Measurements from ENCODE around the gene RNF126. TPM values are rescaled to one million over a fixed set of nuclear protein-coding genes. Genes with fewer than 3 reads are reported as not detected.

RNF126 gene
- polyA plus RNA-seq, 1 experiment, result 2.7 TPM

DNA sequence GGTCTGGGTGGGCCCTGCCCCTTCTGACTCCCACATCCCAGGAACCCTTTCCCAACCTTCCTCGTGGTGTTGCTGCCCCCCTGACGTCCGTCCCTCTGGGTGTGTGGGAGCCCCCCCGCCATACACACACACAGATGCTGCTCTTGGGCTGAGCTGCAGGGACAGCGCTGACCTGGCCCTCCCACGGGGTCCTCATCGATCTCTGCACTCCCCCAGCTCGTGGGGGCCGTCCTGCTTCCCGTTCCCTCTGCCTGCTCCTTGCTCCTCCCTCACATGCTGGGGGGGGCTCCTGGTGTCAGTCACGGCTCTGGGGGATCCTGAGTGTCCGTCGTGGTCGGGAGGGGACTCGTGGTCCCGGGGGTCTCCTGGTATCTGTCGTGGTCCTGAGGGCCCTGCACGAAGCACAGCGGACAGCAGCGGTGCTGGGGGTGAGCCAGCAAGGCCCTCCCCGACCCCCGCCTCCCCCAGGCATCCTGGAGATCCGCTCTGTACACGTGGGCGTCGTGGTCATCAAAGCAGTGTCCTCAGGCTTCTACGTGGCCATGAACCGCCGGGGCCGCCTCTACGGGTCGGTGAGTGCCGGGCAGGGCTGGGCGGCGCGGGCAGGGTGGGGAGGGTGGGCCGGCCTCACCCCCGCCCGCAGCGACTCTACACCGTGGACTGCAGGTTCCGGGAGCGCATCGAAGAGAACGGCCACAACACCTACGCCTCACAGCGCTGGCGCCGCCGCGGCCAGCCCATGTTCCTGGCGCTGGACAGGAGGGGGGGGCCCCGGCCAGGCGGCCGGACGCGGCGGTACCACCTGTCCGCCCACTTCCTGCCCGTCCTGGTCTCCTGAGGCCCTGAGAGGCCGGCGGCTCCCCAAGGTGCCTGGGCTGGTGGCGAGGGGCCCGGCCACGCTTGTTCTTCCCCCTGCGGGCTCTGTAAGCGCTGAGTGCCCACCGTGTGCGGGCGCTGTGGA lies 20.0 kb downstream of the RNF126 start:
- DNase-seq (ENCODE audit: low read depth), result no peak
- POLR2A ChIA-PET, result no interaction called here
- H3K4me3 ChIP-seq (ENCODE audit: low read depth, low read length), result no peak overlapping the region
- CTCF ChIA-PET, result interaction anchor here (0.7 kb wide), 1 partner anchor 33 kb away, joined by 4 read pairs; no protein-coding TSS in a partner anchor
- no peaks in the 10 kb centered on the region for H3K27me3 ChIP-seq (ENCODE audit: control insufficient read depth, insufficient read depth, low read length)
- TF ChIP-seq, protein P1, sequence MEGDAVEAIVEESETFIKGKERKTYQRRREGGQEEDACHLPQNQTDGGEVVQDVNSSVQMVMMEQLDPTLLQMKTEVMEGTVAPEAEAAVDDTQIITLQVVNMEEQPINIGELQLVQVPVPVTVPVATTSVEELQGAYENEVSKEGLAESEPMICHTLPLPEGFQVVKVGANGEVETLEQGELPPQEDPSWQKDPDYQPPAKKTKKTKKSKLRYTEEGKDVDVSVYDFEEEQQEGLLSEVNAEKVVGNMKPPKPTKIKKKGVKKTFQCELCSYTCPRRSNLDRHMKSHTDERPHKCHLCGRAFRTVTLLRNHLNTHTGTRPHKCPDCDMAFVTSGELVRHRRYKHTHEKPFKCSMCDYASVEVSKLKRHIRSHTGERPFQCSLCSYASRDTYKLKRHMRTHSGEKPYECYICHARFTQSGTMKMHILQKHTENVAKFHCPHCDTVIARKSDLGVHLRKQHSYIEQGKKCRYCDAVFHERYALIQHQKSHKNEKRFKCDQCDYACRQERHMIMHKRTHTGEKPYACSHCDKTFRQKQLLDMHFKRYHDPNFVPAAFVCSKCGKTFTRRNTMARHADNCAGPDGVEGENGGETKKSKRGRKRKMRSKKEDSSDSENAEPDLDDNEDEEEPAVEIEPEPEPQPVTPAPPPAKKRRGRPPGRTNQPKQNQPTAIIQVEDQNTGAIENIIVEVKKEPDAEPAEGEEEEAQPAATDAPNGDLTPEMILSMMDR (IDR thresholded peaks at IDR 0.05; ENCODE audit: insufficient read depth, low read depth, low read length), result no peak
- H3K36me3 ChIP-seq (ENCODE audit: control insufficient read depth, insufficient read depth, low read length), result peaks cover 16% of the 10 kb centered on the region

DNA sequence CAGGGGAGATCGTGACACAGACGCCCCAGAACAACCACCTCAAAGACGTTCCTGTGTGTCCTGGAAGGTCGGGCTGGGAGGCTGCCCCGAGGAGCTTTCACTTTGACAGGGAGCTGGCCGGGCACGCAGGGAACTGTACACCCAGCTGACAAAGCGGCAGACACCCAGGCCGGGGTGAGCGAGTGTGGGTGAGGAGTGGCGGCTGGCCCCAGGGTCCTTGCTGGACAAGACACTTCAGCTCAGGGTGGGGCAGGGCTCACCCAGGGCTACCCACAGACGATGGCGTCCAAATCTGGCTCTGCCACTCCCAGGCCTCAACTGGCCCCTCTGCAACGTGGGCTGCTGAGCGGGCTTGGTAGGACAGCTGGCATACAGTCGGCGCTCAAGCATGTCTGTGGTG lies 21.3 kb downstream of the RNF126 start:
- no peak overlapping the region for H3K4me3 ChIP-seq (ENCODE audit: low read depth, low read length)
- no peaks in the 10 kb centered on the region for H3K27me3 ChIP-seq (ENCODE audit: control insufficient read depth, insufficient read depth, low read length)
- TF ChIP-seq, protein P1 (IDR thresholded peaks at IDR 0.05; ENCODE audit: insufficient read depth, low read depth, low read length), result no peak
- ChIA-PET POLR2A (no interaction called here), CTCF (no interaction called here)
- DNase-seq (ENCODE audit: low read depth), result no peak
- H3K36me3 ChIP-seq (ENCODE audit: control insufficient read depth, insufficient read depth, low read length), result peaks cover 6% of the 10 kb centered on the region

GRCh38 chr19:640606-641189 lies 22.3 kb downstream of the RNF126 start:
- POLR2A ChIA-PET, result no interaction called here
- TF ChIP-seq, protein P1 (IDR thresholded peaks at IDR 0.05; ENCODE audit: insufficient read depth, low read depth, low read length), result no peak
- DNase-seq (ENCODE audit: low read depth), result no peak

DNA sequence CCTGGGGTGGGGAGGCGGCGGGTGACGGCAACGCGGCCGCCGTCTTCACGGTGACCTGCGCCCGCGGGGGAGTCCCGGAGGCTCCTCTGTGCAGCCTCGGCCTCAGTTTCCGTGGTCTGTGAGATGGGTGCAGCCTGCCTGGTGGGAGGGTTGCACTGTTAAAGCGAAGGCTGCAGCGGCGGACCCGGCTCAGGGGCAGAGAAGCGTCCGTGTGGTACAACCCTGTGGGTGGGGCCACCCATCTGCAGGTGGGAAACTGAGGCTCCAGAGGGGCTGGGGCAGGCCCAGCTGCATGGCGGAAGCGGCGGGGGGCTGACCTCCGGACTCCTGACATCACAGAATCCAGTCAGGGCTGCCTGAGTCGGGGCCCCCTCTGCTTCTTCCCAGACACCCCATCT lies 22.9 kb downstream of the RNF126 start:
- H3K27me3 ChIP-seq (ENCODE audit: control insufficient read depth, insufficient read depth, low read length), result no peaks in the 10 kb centered on the region
- ChIA-PET CTCF (no interaction called here), POLR2A (no interaction called here)
- no peak for DNase-seq (ENCODE audit: low read depth)
- peaks cover 2% of the 10 kb centered on the region; the same call in 1 of the 2 replicates for H3K36me3 ChIP-seq (ENCODE audit: control insufficient read depth, insufficient read depth, low read length)
- H3K4me3 ChIP-seq (ENCODE audit: low read depth, low read length), result peak overlapping the region; percentile 32
- TF ChIP-seq, protein P1 (IDR thresholded peaks at IDR 0.05; ENCODE audit: insufficient read depth, low read depth, low read length), result no peak

More at GRCh38 chr19:640606-641189, 22.3 kb downstream of the RNF126 start:
- CTCF ChIA-PET, result no interaction called here
- H3K27me3 ChIP-seq (ENCODE audit: control insufficient read depth, insufficient read depth, low read length), result no peaks in the 10 kb centered on the region
- H3K4me3 ChIP-seq (ENCODE audit: low read depth, low read length), result no peak overlapping the region
- peaks cover 2% of the 10 kb centered on the region for H3K36me3 ChIP-seq (ENCODE audit: control insufficient read depth, insufficient read depth, low read length)

Data from BJ (cell line).